Prostate gland (tissue), 2 donors: ENCODE data around the gene EXO1.

Experiments used
- CTCF ChIP-seq, 4 experiments: fragments of 200-600 bp in 2 of 4; fragments of 450-650 bp in 2 of 4; sonication (generic) in 2 of 4; IDR thresholded peaks; 1 replicate in 3 of 4; 2 replicates in 1 of 4; pipeline ENCODE4 v1.5.1; 2016 to 2019; ENCODE audit warnings: antibody characterized with exemption in 4 of 4, mild to moderate bottlenecking in 2 of 4, moderate library complexity in 2 of 4
- POLR2A ChIP-seq: fragments of 450-650 bp; IDR thresholded peaks from one replicate; pipeline ENCODE4 v1.6.1; 2016; ENCODE audit warnings: antibody characterized with exemption, mild to moderate bottlenecking
- POLR2AphosphoS5 ChIP-seq: sonication (generic); formaldehyde crosslinking; IDR thresholded peaks from one replicate; pipeline ENCODE4 v1.6.1; 2017; ENCODE audit warnings: antibody characterized with exemption

- TF ChIP-seq CTCF (IDR thresholded peaks at IDR 0.05) (no peak), POLR2AphosphoS5 (no peak), POLR2A (no peak)
Observed at GRCh38 chr1:241810769-241811405, 37.1 kb upstream of the EXO1 start.
